Measurements from ENCODE around the gene KCTD1.

KCTD1 gene

GRCh38 chr18:26548415-26549262 lies at the start of gene KCTD1:
Gene KCTD1 (minus strand): TSS chr18:26548553. CDS start chr18:26548536, 17 bp downstream.
- peak; percentile 79 for DNase-seq

- DNase-seq: no peak
Observed at GRCh38 chr18:26593365-26594320, 45.3 kb upstream of the KCTD1 start.

- no peak for DNase-seq
Observed at GRCh38 chr18:26584745-26585144, 36.4 kb upstream of the KCTD1 start.

- DNase-seq: no peak
Observed at GRCh38 chr18:26579941-26580618, 31.7 kb upstream of the KCTD1 start.

- no peak for DNase-seq
Observed at GRCh38 chr18:26575865-26576217, 27.5 kb upstream of the KCTD1 start.

- no peak for DNase-seq
Observed at GRCh38 chr18:26574958-26575864, 26.9 kb upstream of the KCTD1 start.

GRCh38 chr18:26568926-26569665 lies 20.7 kb upstream of the KCTD1 start:
- DNase-seq: no peak

GRCh38 chr18:26568513-26568912 lies 20.2 kb upstream of the KCTD1 start:
- DNase-seq: no peak

GRCh38 chr18:26566874-26567555 lies 18.7 kb upstream of the KCTD1 start:
- no peak for DNase-seq

- DNase-seq: no peak
Observed at GRCh38 chr18:26565514-26565913, 17.2 kb upstream of the KCTD1 start.

- DNase-seq: no peak
Observed at GRCh38 chr18:26563024-26563423, 14.7 kb upstream of the KCTD1 start.

GRCh38 chr18:26562568-26562967 lies 14.2 kb upstream of the KCTD1 start:
- DNase-seq: no peak

GRCh38 chr18:26561769-26562168 lies 13.4 kb upstream of the KCTD1 start:
- DNase-seq: no peak

- no peak for DNase-seq
Observed at GRCh38 chr18:26556573-26556972, 8.2 kb upstream of the KCTD1 start.

- no peak for DNase-seq
Observed at GRCh38 chr18:26555804-26556553, 7.6 kb upstream of the KCTD1 start.

- DNase-seq: no peak
Observed at GRCh38 chr18:26553943-26554342, 5.6 kb upstream of the KCTD1 start.

- no peak for DNase-seq
Observed at GRCh38 chr18:26551695-26552081, 3.3 kb upstream of the KCTD1 start.

- no peak for DNase-seq
Observed at GRCh38 chr18:26550998-26551694, 2.8 kb upstream of the KCTD1 start.
